Measurements from ENCODE around the gene CNTN4.

CNTN4 gene

DNA sequence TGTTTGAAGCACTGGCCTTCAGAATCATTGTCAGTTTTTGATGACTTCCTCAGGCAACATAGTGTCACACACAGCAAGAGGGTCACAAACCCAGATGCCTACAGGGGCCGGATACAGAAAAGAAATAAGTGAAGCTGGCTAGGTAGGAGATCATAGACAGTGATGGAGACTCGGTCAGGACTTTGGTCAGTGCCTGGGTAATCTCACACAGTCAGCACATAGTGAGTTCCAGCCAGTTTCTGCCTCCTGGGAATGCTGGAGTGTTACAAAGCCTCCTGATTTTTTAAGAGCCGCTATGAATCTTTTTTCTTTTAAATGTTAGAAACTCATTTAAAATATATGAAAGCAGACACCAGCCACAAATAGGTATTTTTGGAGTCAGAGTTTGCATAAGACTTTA is 612.4 kb downstream of the CNTN4 start:
- Mint-ChIP-seq H3K27ac (no peak overlapping the region), H3K9me3 (no peaks in the 10 kb centered on the region), H3K36me3 (ENCODE audit: low read depth) (no peaks in the 10 kb centered on the region), H3K4me1 (peaks cover 6% of the 10 kb centered on the region), H3K27me3 (ENCODE audit: low read depth, poor library complexity) (no peaks in the 10 kb centered on the region), H3K4me3 (no peak overlapping the region)
- TF ChIP-seq, protein P1, sequence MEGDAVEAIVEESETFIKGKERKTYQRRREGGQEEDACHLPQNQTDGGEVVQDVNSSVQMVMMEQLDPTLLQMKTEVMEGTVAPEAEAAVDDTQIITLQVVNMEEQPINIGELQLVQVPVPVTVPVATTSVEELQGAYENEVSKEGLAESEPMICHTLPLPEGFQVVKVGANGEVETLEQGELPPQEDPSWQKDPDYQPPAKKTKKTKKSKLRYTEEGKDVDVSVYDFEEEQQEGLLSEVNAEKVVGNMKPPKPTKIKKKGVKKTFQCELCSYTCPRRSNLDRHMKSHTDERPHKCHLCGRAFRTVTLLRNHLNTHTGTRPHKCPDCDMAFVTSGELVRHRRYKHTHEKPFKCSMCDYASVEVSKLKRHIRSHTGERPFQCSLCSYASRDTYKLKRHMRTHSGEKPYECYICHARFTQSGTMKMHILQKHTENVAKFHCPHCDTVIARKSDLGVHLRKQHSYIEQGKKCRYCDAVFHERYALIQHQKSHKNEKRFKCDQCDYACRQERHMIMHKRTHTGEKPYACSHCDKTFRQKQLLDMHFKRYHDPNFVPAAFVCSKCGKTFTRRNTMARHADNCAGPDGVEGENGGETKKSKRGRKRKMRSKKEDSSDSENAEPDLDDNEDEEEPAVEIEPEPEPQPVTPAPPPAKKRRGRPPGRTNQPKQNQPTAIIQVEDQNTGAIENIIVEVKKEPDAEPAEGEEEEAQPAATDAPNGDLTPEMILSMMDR (IDR thresholded peaks at IDR 0.05): no peak
- no peak for DNase-seq

- no peak overlapping the region for H3K27ac Mint-ChIP-seq
- H3K4me3 Mint-ChIP-seq: no peak overlapping the region
- H3K36me3 Mint-ChIP-seq (ENCODE audit: low read depth): no peaks in the 10 kb centered on the region
- TF ChIP-seq, protein P1 (IDR thresholded peaks at IDR 0.05): peak; percentile 29
- no peaks in the 10 kb centered on the region for H3K27me3 Mint-ChIP-seq (ENCODE audit: low read depth, poor library complexity)
- no peak for DNase-seq
- peaks cover 6% of the 10 kb centered on the region for H3K4me1 Mint-ChIP-seq
- H3K9me3 Mint-ChIP-seq: no peaks in the 10 kb centered on the region
These were observed 615.3 kb downstream of the CNTN4 start for GRCh38 chr3:2713923-2714322.

- TF ChIP-seq, protein P1 (IDR thresholded peaks at IDR 0.05): no peak
- Mint-ChIP-seq H3K36me3 (ENCODE audit: low read depth) (no peaks in the 10 kb centered on the region), H3K9me3 (no peaks in the 10 kb centered on the region), H3K4me1 (peaks cover 6% of the 10 kb centered on the region), H3K27me3 (ENCODE audit: low read depth, poor library complexity) (no peaks in the 10 kb centered on the region), H3K27ac (no peak overlapping the region), H3K4me3 (no peak overlapping the region)
- no peak for DNase-seq
These were observed 616.2 kb downstream of the CNTN4 start for GRCh38 chr3:2714834-2715233.

DNA sequence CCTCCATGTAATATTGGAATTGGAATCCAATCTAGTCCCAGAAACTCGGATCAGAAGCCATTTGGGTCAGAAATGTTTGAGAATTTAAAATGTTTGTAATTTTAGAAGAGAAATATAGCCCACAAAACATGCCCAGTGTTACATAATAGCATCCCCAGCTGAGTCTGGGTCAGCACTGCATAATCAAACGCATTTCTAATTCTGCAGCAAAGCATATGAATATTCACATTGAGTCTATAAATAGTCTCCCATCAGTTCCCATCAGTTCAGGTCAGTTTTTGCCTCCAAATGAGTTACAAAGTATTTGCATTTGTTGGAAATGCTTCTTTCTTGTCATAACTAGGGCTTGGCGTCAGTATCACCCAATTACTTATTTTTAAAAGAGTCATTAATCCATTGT is 628.4 kb downstream of the CNTN4 start:
- no peak overlapping the region for H3K4me3 Mint-ChIP-seq

GRCh38 chr3:2727610-2728318 is 629.1 kb downstream of the CNTN4 start:
- TF ChIP-seq, protein P1 (IDR thresholded peaks at IDR 0.05): no peak
- Mint-ChIP-seq H3K27me3 (ENCODE audit: low read depth, poor library complexity) (peaks cover 10% of the 10 kb centered on the region), H3K9me3 (no peaks in the 10 kb centered on the region), H3K36me3 (ENCODE audit: low read depth) (no peaks in the 10 kb centered on the region), H3K27ac (no peak overlapping the region), H3K4me1 (peaks cover 24% of the 10 kb centered on the region), H3K4me3 (no peak overlapping the region)
- no peak for DNase-seq

More for the DNA sequence above, 628.4 kb downstream of the CNTN4 start:
- TF ChIP-seq, protein P1 (IDR thresholded peaks at IDR 0.05): no peak
- Mint-ChIP-seq H3K4me1 (peaks cover 24% of the 10 kb centered on the region), H3K27ac (no peak overlapping the region), H3K27me3 (ENCODE audit: low read depth, poor library complexity) (peaks cover 10% of the 10 kb centered on the region), H3K36me3 (ENCODE audit: low read depth) (no peaks in the 10 kb centered on the region), H3K9me3 (no peaks in the 10 kb centered on the region)
- no peak for DNase-seq

DNA sequence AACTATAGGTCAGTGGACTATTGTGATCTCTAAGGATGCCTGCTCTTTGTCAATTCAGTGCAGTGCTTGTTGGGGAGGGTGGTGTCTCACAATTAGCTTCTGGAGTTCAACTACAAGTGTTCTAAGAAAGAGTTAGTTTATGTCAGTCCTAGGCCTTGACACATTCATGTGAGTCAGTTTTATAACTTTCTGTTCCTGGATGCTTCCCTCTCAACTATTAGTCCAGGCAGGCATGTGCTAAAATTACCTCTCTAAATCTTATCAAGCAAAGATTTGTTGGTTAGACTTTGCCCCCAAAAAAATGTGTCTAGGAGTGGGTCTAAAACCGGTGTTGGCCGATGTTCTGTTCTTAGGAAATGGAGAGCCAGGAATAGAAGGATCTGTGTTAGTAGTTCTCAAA is 633.2 kb downstream of the CNTN4 start:
- Mint-ChIP-seq H3K36me3 (ENCODE audit: low read depth) (no peaks in the 10 kb centered on the region), H3K27ac (no peak overlapping the region), H3K27me3 (ENCODE audit: low read depth, poor library complexity) (peaks cover 6% of the 10 kb centered on the region), H3K9me3 (no peaks in the 10 kb centered on the region), H3K4me3 (no peak overlapping the region), H3K4me1 (peaks cover 6% of the 10 kb centered on the region)
- TF ChIP-seq, protein P1 (IDR thresholded peaks at IDR 0.05): no peak
- DNase-seq: no peak

Data from nephron progenitor cell (in vitro differentiated cells).